AG04449 (cell line): ENCODE measurements around the gene GNPDA2.
"Not testable (repeated sequence)": the region's sequence is repeated elsewhere in the genome, so short reads cannot be mapped to it uniquely, and the experiment has no call there.

Experiments
- CTCF ChIA-PET: fragments of 350-600 bp; formaldehyde crosslinking; extraction: SDS; loops from one replicate; lab custom pipeline; 2021; ENCODE audit warnings: antibody characterized with exemption; lab: Yijun Ruan, JAX
- POLR2A ChIA-PET: fragments of 400-600, 350-600 bp; formaldehyde crosslinking; extraction: SDS; loops from one replicate; lab custom pipeline; 2020; ENCODE audit warnings: antibody characterized with exemption, inconsistent platforms; lab: Yijun Ruan, JAX
- DNase-seq: peaks from one replicate; pipeline ENCODE4 v3.0.0-alpha.2; 2010; ENCODE audit warnings: low read depth, low spot score
- H3K4me3 ChIP-seq: 2 replicates; pipeline ENCODE4 v1.5.1; 2011; ENCODE audit warnings: low read depth, mild to moderate bottlenecking, control low read depth, low read length
- TF ChIP-seq, protein P1 (sequence below): IDR thresholded peaks from one replicate; pipeline ENCODE4 v1.5.1; 2011; ENCODE audit warnings: mild to moderate bottlenecking, moderate library complexity, low read length, control low read depth, inconsistent platforms; ENCODE audit not compliant: insufficient read depth; ENCODE audit errors: missing control alignments

The GNPDA2 gene

DNA sequence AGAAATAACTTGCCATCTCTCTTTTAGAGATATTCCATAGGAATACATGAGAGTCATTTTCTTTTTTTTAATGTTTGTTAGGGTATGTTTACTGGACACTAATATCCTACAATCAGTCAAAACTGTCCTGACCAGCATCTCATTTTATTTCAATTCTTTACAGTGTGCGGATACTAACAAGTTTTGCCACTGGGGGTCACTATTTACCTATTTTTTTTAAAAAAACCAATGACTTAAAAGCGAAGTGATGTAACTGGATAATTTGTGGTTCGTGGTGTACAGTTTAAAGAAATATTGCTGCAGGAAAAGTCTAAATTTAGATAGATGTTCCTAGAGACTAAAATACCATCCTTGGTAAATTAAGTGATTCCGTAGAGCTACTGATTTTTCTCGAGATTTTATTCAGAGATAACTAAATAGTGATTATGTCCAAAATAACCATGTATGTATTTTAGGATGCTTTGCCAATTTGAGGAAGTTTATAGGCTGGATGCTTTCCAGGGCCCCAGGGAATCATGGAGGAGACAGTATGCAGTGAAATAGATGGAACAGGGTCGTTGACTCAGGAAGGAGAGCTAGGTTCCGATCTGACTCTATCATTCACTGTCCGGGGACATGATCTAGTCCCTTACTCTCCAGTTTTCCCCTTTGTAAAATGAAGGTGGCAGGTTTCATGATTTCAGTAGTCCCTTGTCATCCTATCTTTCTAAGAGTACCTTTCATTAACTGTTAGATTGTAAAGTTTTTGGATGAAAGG, 34.0 kb upstream of the GNPDA2 start:
- no peak overlapping the region for H3K4me3 ChIP-seq
- TF ChIP-seq, protein P1, sequence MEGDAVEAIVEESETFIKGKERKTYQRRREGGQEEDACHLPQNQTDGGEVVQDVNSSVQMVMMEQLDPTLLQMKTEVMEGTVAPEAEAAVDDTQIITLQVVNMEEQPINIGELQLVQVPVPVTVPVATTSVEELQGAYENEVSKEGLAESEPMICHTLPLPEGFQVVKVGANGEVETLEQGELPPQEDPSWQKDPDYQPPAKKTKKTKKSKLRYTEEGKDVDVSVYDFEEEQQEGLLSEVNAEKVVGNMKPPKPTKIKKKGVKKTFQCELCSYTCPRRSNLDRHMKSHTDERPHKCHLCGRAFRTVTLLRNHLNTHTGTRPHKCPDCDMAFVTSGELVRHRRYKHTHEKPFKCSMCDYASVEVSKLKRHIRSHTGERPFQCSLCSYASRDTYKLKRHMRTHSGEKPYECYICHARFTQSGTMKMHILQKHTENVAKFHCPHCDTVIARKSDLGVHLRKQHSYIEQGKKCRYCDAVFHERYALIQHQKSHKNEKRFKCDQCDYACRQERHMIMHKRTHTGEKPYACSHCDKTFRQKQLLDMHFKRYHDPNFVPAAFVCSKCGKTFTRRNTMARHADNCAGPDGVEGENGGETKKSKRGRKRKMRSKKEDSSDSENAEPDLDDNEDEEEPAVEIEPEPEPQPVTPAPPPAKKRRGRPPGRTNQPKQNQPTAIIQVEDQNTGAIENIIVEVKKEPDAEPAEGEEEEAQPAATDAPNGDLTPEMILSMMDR, result peak; percentile 13
- DNase-seq, result no peak
- POLR2A ChIA-PET, result no interaction called here
- CTCF ChIA-PET, result interaction anchor here (0.7 to 3.1 kb wide), 6 partner anchors 10 to 79 kb away, joined by 3 to 16 read pairs (median 4); partner anchors contain the start of gene GNPDA2

DNA sequence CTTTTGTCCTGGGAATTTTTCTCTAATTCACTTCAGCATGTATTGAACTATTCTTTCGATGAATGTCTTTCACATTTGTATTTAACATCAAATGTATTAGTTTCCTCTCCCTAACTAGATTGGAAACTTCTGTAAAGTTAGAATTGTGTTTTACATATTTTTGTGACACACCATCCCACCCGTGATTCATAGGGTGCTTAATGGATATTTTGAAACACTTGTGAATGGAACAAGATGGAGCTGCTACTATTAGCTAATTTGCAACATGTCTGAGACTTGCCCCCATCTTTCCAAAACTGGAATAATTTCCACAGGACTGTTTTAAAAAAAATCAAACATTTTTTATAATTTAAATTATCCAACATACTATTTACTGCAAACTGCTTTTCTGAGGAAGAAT, 30.2 kb upstream of the GNPDA2 start:
- ChIA-PET POLR2A (no interaction called here), CTCF (interaction anchor here (1.7 kb wide), 1 partner anchor 18 kb away, joined by 4 read pairs; no protein-coding TSS in a partner anchor)
- TF ChIP-seq, protein P1, result no peak
- no peak for DNase-seq
- no peak overlapping the region for H3K4me3 ChIP-seq

DNA sequence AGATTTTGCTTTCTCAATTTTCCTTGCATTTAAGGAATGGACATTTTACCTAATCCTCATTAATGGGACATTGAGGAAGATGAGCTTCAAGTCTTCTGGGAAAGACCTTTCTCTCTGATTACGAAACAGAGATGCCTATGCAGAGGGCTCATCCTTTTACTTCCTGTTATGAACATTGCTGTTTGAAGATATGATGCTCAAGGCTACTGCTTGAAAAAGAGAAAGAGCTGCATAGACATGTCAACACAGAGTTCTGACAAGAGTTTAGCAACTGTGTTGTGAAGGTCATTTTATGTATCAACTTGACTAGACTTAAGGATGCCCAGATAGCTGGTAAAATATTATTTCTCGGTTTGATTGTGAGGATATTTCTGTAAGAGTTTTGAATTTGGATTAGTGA, 13.8 kb upstream of the GNPDA2 start:
- no peak for DNase-seq
- H3K4me3 ChIP-seq, result no peak overlapping the region
- CTCF ChIA-PET, result interaction anchor here (1.4 kb wide), 1 partner anchor 19 kb away, joined by 3 read pairs; no protein-coding TSS in a partner anchor
- TF ChIP-seq, protein P1, result no peak
- POLR2A ChIA-PET, result no interaction called here

DNA sequence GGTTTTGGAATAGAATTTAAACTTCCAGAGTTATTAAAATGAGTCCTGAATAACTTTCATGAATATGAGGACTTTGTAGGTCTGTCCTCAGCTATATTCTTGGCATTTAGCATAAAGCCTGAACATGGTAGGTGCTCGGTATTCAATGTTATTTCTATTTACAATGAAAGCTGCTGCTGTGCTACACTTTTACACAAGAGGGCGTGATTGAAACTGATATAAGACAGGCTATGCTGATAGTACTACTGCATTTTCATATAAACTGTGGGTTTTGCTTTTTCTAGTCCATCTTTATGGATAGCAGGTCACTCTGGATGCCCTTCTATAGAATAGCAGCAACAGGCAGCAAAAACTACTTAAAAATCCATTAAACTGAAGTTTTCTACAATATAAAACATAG, 12.3 kb upstream of the GNPDA2 start:
- no peak for DNase-seq
- ChIA-PET POLR2A (no interaction called here), CTCF (interaction anchor here (1.0 to 1.4 kb wide), 3 partner anchors 12 to 20 kb away, joined by 3 to 5 read pairs (median 4); partner anchors contain the start of gene GNPDA2)
- TF ChIP-seq, protein P1, result peak; percentile 26
- H3K4me3 ChIP-seq, result no peak overlapping the region

DNA sequence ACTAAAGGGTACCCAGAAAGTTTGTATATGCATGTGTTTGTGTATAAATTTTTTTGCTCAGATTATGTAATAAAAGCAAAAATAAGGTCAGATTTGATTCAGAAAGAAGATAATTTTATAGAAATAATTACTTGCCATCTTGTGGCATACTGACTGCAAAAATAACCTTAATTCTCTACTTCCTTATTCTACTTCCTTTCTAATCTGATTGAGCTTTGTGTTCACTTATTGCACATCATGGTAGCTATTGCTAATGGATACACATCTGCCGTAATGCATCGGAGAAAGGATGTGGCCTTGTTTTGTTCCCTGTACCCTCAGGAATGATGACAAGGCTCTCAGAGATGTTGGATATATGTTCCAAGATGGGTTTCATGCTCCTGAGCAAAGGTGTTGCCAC, 10.5 kb upstream of the GNPDA2 start:
- ChIA-PET CTCF (no interaction called here), POLR2A (no interaction called here)
- TF ChIP-seq, protein P1, result no peak
- H3K4me3 ChIP-seq, result no peak overlapping the region
- no peak for DNase-seq

DNA sequence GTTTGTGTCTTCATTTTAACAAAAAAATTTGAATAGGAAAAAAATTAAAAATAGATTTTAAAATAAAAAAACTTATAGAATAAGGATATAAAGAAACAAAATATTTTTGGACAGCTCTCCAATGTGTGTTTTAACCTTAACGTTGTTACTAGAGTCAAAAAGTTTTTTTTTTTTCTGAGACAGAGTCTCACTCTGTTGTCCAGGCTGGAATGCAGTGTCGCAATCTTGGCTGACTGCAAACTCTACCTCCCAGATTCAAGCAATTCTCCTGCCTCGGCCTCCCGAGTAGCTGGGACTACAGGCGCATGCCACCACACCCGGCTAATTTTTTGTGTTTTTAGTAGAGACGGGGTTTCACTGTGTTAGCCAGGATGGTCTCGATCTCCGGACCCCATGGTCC, 2.3 kb upstream of the GNPDA2 start:
- CTCF ChIA-PET, H3K4me3 ChIP-seq, DNase-seq, POLR2A ChIA-PET: not testable (repeated sequence)

DNA sequence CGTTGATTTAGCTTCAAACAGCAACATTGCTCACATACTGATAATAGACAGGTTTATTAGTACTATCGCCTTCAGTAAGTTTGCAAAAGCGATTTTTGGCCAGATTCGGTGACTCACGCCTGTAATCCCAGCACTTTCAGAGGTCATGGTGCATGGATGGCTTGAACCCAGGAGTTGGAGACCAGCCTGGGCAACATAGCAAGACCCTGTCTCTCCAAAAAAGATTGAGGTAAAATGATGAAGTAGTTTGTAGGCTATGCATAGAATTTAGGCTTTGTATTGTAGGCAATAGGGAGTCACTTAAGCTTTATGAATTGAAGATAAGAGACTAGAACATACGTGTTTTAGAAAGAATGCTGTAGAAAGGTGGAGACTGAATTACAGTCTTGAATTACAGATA, 1.1 kb upstream of the GNPDA2 start:
- no peak for DNase-seq
- ChIA-PET POLR2A (no interaction called here), CTCF (interaction anchor here (1.2 kb wide), 1 partner anchor 11 kb away, joined by 5 read pairs; no protein-coding TSS in a partner anchor)
- H3K4me3 ChIP-seq, result no peak overlapping the region
- TF ChIP-seq, protein P1, result no peak
